AG08396 (cell line): ENCODE results near the gene CHFR.
"Not testable (repeated sequence)": the region's sequence is repeated elsewhere in the genome, so short reads cannot be mapped to it uniquely, and the experiment has no call there.

Source experiments
- DNase-seq: peaks from one replicate; pipeline ENCODE4 v3.0.0; 2012; ENCODE audit warnings: low spot score, mixed read lengths

The CHFR gene

GRCh38 chr12:132809391-132809790, 78.0 kb downstream of the CHFR start:
- not testable (repeated sequence) for DNase-seq

DNA sequence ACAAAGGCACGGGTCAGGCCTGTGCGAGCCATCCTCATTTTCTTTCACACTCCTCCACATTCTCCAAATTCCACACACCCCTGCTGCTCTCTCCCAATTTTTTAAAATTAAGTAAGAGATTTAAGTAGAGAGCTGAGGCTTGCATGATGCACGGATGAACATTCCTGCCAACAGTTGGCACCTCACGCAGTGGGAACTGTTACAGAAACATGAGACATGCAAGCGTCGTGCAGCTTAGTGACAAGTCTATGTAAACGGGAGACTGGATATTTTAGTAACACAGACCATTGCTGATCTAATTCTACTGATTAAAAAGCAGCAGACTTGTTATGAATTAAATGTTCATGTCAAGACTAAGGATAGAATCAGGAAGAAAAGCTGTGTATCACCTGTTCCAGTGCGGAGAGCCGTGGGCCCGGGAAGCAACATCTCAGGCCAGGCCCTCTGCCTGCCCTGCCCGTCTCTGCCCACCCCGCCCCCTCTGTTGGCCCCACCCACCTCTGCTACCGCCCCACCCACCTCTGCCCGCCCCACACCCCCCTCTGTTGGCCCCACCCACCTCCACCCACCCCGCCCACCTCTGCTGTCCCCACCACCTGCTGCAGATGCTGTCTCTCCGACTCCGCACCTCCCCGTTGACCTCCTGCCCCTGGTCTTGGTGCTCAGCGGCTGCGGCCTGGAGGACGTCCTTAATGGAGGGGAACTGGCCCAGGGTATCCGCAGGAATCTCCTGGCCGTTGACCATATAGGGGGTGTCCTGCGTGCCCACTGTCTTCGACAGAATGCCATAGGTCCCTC, 79.9 kb downstream of the CHFR start:
- DNase-seq: no peak

DNA sequence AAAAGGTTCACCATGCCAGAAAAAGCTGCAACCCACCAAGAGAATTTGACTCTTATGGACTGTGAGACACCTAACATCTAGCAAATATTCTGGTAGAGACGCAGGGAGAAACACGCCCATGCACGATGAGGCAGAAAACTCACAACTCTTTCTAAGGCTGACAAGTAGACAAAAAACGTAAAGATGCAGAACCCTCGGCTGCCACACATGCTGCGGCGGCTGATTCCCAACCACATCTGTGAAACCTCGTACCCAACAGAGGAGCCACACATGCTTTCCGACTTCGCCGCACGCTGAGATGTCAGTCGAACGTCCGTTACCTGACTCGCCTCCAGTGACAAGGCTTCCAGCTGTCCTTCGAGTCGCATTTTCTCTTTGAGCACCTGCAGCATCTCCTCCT, 80.5 kb downstream of the CHFR start:
- no peak for DNase-seq

DNA sequence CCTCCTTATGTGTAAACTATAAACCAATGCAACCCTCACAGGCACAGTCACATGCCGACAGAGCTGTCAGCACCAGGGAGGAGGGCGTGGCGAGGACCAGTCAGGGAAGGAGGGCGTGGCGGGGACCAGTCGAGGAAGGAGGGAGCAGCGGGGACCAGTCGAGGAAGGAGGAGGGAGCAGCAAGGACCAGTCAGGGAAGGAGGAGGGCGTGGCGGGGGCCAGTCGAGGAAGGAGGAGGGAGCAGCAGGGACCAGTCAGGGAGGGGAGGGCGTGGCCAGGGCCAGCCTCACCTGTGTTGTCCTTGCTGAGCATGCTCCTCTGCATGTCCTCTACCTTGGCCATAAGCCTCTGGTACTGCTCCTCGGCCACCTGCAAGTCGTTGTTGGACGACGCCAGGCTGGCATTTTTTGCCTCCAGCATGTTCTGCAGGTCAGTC, 83.0 kb downstream of the CHFR start:
- no peak for DNase-seq

GRCh38 chr12:132803888-132804287, 83.5 kb downstream of the CHFR start:
- DNase-seq: no peak

GRCh38 chr12:132803125-132803524, 84.3 kb downstream of the CHFR start:
- no peak for DNase-seq

- DNase-seq: no peak
Observed at GRCh38 chr12:132801741-132802140, 85.7 kb downstream of the CHFR start.

- no peak for DNase-seq
Observed at GRCh38 chr12:132798836-132799235, 88.6 kb downstream of the CHFR start.

- DNase-seq: no peak
Observed at GRCh38 chr12:132797820-132798570, 89.4 kb downstream of the CHFR start.

DNA sequence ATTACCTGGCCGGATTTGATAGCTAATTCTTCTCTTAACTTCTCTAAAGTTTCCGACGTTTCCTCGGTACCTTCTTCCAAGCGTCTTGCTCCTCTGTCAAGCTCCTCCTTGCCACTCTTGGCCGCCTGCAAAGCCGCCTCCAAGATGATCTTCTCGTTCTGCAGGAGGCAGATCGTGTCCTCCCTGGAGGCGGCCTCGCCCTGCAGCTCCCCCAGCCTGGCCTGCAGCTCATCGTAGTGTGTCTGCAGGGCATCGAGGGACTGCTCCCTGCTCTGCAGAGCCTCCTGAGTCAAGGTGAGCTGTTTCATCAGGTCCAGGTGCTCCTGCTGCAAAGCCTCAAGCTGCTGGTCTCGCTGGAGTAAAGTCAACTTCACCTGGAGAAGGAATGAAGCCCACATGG, 91.6 kb downstream of the CHFR start:
- DNase-seq: no peak

DNA sequence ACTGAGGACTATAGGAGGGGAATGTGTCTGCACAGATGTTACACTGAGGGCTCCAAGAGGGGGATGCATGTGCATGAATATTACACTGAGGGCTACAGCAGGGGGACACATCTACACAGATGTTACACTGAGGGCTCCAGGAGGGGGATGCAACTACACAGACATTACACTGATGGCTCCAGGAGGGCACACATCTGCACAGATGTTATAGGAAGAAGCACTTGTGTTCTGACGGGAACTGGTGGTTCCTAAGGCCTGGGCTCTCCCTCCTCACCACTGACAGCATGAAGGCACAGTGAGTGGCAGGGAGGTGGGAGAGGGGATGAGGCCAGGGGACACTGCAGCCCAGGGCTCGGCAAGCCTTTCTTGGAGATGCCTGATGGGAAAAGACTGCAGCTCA, 95.5 kb downstream of the CHFR start:
- not testable (repeated sequence) for DNase-seq

DNA sequence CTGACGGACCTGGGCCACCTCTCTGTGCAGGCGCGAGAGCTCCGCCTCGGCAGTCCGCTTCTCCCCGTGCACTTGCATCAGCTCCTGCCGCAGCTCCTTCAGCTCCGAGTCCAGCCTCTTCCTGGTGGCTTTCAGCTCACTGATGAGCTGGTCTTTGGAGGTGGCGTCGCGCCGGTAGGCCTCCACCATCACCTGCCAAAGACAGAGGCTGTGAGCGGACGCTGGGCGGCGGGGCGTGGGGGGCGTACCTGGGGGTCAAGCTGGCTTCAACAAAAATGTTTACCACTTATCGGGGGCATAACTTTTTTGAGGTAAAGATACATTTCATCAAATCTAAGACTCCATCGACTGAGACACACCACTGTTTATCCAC, 98.3 kb downstream of the CHFR start:
- no peak for DNase-seq

GRCh38 chr12:132788375-132789098, 98.9 kb downstream of the CHFR start:
- DNase-seq: peak; percentile 66

DNA sequence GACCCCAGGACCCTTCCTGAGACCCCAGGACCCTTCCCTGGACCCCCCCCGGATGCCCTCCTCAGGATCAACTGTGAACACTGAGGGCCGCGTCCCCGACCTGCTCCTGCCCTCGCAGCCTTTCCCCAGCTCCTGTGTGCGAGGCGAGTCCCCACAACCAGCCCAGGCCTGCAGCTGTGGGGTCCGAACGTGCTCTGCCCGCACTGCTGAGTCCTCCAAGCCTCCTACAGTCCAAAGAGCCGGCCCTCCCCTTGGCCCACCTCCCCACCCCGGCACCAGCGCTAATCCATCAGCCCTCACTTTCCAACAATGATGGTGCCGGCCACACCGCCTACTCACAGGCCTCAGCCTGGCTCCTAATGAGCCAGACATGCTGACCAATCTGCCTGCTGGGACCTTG, 99.5 kb downstream of the CHFR start:
- DNase-seq: no peak

DNA sequence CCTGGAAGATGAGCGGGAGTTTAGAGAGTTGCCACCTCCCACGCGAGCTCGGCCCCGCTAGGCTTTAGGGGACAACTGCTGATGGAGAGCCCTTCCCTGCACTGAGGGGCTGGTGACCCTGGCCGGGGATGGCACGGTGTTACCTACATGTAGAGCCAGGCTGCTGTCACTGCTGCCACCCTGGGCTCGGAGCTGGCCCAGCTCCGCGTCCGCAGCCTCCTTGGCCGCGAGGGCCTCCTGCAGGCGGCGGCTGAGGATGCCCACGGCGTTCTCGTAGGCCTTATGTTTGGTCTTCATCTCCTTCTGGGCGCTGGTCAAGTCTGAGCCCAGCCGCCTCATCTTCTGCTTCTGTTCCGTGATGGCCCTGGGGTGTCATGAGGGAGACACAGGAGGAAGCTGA, 101.2 kb downstream of the CHFR start:
- DNase-seq: no peak

- no peak for DNase-seq
Observed at GRCh38 chr12:132784580-132784979, 102.8 kb downstream of the CHFR start.

- no peak for DNase-seq
Observed at GRCh38 chr12:132783917-132784531, 103.4 kb downstream of the CHFR start.
